NCI-H510A treated with DMSO at 0.1 percent for 48 hours (cell line): ENCODE data around the gene CMTM5.
"Not testable (repeated sequence)": the region's sequence is repeated elsewhere in the genome, so short reads cannot be mapped to it uniquely, and the experiment has no call there.

Experiments
- DNase-seq: peaks from one replicate; lab custom pipeline; 2025; lab: John Stamatoyannopoulos, UW

CMTM5 gene

DNA sequence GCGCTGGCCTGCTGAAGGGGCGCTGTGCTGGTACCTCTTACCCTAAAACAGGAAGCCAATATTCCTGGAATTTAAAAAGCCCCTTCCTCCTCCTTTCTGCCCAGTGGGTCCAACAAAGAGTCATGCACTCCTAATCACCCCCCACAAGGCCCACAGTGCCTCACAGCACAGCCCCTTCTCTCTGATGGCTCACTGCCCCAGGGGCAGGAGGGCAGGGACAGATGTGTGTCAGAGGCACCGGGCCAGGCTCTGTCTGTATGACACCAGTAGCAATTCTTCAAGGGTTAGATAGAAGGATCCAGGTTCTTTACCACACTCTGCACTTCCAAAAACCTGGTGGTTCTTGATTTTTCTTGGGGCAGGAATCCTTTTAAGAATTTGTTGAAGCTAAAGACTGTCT is 22.3 kb downstream of the CMTM5 start:
- no peak for DNase-seq

DNA sequence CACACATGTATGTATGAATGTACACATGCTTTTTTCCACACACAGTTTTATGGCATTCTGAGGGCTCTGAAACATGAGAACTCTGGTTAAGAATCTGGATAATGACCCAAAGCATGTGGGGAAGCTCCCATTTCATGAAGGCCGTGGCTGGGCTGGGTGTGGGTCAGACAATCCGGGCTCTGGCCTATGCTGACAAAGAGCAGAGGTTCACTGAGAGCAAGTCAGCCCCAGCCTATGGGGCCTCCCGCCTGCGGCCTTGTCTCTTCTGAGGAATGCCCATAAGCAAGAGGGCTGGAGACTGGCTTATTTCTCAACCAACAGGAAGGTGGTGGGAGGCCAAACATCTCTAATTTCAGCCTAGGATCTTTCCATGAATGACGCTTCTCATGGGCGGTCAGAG is 22.7 kb downstream of the CMTM5 start:
- DNase-seq = no peak

DNA sequence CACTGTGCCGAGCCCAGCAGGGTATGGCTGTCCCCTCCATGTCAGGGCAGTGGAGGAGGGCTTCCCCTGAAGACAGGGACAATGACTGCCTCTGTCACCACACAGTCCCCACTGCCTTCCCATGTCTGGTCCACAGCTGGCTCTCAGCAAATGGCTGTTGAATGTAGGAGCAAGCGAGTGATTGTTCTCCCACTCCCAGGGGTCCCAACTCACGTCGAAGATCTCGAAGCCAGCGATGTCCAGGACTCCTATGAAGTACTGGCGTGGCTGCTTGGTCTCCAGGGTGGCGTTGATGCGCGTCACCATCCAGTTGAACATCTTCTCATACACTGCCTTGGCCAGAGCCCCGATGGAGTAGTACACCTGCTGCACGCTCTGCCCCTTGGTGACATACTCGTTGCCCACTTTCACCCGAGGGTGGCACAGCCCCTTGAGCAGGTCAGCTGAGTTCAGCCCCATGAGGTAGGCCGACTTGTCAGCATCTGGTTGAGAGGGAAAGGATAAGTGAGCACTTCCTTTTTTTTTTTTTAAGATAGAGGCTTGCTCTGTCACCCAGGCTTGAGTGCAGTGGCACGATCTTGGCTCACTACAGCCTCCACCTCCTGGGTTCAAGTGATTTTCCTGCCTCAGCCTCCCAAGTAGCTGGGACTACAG is 23.8 kb downstream of the CMTM5 start:
- DNase-seq = not testable (repeated sequence)

DNA sequence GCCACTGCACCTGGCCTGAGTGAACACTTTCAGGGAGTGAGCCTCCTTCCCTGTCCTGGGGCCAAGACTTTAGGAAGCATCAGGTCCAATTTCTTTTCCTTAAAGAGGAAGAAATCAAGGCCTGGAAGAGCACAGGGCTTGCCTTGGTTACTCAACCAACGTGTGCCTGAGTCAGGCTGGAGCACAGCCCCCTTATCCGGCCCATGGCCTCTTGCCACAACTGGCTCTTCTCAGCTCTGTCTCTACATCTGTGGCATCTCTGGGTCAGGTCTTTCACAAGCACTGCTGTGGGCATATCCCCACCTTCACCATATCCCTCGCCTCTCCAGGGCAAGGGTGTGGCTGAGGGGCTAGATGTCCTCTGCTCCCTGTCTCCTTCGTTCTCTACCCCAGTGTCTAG is 24.4 kb downstream of the CMTM5 start:
- DNase-seq = no peak

DNA sequence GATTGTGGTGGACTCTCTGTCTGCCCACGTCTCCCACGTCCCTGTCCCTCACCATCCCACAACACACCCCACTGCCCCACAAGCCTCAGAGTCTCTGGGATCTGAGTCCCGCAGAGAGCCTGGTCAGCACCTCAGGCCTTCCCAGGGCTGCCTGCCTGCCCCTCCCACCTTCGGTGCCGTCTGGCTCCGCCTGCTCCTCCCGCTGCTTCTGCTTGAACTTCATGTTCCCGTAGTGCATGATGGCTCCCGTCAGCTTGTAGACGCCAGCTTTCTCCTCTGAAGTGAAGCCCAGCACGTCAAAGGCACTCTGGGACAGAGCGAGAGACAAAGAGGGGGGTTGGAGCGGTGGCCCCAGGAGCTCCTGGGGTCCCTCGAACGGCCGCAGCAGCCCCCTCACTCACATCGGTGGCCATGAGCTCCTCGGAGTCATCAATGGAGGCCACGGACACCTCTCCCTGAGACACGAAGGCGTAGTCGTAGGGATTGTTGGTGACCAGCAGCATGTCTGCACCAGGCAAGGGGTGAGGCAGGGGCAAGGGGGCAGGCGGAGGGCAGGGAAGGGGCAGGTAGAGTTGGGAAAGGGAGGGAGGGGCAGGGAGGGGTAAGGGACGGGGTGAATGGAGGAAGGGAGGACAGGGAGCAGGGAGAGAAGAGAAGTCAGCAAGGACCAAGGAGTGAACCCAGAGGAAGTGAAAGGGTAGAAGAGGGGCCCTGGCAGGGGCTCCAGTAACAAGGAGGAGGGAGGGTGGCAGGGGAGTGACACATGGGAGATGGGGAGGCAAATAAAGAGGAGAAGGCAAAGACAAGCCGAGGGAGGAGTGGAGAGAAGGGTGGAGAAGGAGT is 25.7 kb downstream of the CMTM5 start:
- no peak for DNase-seq

DNA sequence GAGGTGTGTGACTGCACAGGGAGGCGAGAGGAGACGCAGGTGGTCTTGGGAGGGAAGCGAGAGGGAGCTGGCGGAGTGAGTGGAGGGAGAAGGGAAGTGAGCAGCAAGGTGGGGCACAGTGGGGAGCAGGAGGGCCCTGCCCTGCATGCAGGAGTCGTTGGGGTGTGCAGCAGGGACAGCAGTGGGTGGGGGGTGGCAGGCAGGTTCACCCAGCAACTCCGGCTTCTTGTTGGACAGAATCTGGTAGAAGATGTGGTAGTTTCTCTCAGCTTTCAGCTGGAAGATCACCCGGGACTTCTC is 26.2 kb downstream of the CMTM5 start:
- no peak for DNase-seq

DNA sequence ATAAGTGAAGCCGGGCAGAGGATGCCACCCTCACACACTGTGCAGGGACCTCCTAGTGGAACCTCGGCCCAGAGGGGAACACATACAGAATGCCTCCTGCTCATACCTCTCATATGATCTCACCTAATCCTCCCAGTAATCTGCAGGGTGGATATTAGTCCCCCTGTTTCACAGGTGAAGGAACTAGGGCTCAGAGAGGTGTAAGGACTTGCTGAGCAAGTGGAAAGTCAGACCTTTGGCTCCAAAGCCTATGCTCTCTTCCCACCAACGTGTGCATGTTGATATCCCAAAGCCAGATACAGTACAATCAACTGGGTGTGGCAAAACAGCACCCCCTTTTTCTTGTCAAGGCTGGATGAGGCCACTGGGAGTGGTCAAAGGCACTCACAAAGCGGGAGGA is 27.1 kb downstream of the CMTM5 start:
- no peak for DNase-seq

DNA sequence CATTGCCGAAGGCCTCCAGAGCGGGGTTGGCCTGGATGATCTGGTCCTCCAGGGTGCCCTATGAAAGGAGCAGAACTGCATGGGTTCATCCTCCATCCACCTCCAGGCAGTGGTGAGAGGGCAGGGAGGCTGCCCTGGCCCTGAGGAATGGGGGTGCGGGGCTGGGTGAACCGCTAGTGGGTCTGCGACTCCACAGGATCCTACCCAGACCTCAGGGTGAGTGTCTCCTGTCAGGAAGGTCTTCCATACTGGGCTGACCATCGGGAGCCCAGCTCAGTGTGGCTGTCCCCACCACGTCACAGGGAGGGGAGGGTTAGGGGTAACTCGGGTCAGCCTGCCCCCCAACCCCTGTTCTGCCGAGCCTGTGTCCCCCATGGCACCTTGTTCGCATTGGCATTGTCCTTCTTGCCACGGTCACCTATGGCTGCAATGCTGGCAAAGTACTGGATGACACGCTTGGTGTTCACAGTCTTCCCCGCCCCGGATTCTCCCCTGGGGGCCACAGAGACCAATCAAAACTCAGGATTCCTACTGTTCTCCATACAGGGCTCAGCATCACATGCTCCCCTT is 27.6 kb downstream of the CMTM5 start:
- no peak for DNase-seq

DNA sequence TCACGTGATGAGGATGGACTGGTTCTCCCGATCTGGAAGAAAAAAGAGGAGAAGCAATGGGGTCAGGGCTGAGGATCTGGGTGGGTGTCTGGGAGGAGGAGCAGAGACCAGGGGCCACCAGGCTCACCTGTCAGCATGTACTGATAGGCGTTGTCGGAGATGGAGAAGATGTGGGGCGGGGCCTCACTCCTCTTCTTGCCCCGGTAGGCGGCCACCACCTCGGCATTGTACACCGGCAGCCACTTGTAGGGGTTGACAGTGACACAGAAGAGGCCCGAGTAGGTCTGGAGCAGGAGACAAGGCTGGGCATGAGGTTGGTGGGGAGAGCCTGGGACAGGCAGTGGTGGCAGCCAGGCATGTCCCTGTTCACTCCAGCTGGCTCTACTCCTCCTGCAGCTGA is 28.2 kb downstream of the CMTM5 start:
- DNase-seq = no peak

DNA sequence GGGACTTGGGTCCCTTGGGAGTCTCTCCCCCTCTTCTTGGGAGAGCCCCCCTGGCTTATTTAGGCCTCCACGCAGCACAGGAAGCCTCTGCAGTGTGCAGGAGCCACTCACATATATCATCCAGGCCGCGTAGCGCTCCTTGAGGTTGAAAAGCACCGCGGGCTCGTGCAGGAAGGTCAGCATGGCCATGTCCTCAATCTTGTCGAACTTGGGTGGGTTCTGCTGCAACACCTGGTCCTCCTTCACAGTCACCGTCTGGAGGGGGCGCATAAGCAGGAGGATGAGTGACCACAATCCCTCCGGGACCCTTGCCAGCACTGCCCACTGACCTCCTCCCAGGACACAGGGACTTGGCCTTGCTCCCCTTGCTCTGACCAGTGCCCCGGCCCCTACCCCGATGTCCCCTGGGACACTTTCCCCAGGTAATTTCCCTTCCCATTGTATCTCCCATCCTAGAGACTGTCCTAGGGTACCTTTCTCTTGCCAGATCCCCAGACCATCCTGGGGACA is 28.7 kb downstream of the CMTM5 start:
- DNase-seq = no peak

DNA sequence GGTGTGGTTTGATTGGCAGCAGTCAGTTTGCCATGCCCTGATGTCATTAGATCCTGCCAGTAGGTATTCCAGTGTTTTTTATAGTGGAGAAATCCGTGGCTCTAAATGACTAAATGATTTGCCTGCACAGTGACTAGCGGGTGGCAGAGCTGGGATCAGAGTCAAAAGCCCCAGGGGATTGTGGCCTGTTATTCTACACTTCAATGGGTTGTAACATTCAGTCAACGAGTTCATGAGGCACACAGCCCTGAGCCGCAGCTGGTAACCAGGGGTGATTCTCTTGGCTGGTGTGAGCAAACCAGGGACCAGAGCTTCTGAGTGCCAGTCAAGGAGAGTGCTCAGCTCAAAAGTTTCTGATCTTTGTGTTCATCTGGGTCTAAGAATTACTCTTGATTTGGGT is 29.4 kb downstream of the CMTM5 start:
- DNase-seq = no peak

DNA sequence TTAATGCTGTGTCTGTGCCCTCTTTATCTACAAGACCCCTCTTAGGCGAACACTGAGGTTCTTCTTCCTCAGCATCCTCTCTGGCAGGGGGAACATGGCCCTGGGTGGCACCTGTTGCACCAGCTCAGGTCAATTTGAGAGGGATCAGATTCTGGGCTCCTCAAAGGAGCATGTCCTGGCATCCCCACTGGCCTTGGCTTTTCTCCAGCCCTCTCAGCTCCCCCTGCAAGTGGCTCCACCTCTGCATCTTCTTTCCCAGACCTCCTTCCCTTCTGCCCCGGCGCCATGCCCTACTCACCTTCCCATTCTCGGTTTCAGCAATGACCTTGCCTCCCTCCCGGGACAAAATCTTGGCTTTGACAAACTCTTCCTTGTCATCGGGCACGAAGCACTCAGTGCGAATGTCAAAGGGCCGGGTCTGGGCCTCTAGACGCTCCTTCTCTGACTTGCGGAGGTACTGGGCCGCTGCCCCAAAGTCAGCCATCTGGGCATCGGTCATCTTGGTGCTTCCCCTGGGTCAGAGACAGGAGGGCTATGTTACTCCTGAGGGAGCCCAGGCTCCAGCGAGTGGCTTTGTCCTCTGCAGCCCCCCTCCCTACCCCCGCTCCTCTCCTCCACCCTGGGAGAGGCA is 30.0 kb downstream of the CMTM5 start:
- no peak for DNase-seq

DNA sequence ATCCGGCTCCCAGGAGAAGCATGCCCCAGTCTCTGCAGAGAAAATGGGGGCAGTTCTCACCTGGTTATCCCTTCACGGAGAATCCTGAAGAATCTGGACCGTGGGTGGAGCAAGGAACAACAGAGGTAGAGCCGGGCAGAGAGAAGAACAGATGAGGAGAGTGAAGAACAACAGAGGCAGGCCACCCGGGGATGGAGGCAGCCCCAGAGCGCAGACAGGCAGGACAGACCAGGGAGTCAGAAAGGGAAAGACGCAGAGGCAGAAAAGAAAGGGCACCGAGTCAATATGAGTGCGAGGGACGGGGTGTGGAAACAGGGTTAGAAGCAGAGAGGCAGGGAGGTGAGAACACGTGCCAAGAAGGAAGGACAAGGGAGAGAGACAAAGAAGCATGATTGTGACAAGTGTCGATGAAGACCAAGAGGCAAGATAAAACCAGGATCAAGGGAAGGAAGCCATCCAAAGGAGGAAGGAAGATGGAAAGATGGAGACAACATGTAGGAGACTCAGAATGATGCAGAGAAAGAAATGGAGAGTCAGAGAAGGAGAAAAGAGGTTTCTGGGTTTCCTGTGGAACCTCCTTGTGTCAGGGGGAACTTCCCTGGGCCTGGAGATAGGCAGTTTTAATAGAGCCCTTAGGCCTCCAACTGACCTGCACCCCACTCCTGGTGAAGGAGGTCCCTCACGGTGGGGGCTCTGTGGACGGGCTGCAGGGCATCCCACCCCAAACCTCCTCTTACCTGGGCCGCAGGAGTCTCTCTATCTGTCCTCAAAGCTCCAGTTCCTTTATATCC is 30.9 kb downstream of the CMTM5 start, which contains the start of gene MYH6:
Gene MYH6 (minus strand): TSS at position 758 of the 791 bp plus-strand sequence. CDS start 1,050 bp downstream, outside the sequence.
- DNase-seq = no peak

DNA sequence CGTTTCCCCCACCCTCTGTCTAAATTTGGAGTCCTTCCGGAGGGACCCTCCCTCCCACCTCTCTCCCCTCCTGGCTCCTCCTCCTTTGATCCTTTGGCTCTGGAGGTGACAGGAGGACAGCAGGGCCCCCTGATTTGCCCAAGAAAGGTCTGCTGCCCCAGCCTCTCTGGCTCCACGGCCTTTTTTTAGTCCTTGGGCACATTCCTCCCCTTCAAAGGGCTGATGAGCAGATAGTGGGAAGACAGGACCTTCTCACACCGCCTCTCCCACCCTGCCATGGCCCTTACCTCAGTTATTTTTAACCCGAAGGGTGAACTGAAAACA is 31.4 kb downstream of the CMTM5 start:
- no peak for DNase-seq

DNA sequence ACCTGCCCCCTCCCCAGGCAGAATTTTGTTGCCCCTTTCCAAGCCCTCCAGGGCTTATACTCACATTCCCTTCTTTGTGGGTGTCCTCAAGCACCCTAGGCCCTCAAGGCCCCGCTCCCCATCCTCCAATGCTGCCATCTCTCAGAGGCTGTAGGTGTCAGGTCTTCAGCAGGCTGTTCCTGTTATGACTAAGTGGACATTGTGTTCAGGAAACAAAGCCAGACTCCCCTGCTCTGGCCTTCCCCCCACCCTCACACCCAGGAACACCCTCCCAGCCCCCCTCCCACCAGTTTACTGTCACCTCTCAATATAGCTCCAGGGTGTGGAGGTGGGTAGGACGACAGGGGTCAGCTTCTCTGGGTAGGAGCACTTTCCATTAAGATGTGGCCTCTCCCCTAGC is 32.6 kb downstream of the CMTM5 start:
- no peak for DNase-seq

DNA sequence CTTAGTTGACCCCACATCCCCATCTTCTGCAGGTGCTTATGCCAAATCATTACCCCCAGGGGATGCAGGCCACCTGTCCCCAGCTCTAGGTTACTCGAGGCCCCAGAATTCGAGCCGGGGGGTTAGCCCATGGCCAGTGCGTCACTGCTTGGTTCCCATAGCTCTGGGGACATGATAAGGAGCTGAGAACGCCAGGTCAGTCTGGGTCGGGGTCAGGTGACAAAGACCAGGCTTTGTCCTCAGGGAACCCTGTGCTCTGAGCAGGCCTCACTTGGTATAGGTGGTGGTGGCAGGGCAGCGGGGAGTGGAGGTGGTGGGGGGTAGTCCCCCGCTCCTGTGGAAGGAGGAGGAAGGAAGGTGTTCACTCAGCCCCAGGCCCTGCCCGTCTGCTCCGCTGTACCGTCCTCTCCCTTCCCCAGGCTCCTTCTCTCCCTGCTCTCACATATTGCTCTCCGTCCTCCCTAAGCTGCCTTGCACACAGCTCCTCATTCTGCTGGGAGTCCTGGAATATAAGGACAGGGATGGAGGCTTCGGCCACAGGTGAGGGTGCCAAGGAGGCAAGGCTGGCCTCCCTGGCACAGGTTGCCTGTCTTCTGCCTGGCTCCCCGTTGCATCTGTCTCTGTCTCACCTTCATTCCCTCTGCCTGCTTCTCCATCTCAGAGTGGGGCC is 33.3 kb downstream of the CMTM5 start:
- DNase-seq = no peak

DNA sequence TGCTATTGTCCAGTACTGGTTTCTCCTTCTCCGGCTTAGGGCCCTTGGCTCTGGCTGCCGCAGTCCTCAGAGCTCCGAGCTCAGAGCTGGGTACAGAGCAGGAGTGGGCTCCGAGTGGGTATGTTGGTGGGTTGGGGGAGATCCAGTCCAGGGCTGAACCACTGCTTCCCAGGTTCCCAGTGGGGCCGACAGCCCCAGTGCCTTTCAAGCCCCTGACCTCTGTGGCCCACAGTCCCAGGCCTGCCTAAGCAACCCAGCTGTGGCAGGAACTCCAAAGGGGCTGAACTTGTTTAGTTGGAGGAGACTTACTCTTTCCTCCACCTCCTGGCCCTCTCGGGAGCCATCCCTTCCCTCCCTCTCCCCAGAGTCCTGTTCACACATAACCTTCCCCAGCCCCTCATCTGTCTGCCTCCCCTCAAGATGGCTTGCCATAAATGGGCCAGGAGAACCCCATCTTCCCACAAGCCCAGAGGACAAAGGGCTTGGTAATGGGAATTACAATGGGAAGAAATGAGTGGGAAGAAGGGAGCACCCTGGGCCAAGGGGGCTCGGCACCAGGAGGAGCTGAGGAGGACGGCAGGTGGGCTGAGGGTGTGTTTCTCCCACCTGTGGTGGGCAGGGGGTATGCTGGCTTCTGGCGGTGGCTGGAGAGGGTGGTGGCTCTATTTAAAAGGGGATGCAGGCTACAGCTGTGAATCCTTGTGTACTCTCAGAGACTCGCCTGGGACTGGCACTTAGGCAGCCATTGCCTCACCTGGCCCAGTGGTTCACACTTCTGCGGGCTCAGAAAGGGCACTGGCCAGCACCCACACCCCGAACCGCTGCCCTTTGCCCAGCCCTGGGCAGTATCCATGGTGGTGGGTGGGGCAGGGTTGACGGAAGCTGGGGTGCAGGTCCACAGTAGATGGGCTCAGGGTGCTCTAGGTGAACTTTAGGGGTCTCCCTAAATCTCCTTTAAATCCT is 35.0 kb downstream of the CMTM5 start:
- DNase-seq = no peak

DNA sequence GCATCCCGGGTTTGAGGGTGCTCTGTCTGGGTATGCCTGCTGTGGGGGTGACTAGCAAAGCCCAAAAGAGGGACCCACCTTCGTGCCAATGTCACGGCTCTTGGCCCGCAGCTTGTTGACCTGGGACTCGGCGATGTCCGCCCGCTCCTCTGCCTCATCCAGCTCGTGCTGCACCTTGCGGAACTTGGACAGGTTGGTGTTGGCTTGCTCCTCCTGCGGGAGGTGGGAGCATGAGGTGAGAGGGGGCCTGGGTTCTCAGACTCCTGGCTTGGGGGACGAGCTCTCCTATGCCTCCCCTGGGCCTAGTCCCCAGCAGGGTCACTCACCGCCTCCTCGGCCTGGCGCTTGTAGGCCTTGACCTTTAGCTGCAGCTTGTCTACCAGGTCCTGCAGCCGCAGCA is 36.8 kb downstream of the CMTM5 start:
- no peak for DNase-seq

DNA sequence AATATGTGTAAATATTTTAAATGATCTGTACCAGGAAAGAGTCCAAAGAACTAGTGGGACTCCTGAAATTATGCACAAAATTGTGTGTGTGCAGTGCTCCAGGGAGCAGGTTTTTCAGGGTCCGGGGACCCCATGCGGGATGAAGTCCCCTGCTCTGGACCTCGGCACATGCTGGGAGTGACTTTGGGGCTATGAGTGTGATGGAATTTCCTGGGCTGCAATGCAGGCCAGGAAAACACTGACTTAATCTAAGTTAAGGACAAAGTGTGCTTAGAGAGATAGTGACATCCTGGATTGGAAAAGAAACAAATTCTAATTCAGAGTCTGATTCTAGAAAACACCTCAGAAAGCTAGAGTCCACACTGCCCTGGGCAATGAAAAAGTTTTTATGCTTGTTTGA is 37.4 kb downstream of the CMTM5 start:
- no peak for DNase-seq
